Rectal smooth muscle tissue (tissue), 1 donor: ENCODE data around the gene B4GALT1.

Experiments
- H3K27ac ChIP-seq: one replicate; pipeline ENCODE4 v1.7.0; 2013; ENCODE audit warnings: low read depth, low read length, inconsistent platforms
- H3K27me3 ChIP-seq: one replicate; pipeline ENCODE4 v1.7.0; 2013; ENCODE audit warnings: low read length; ENCODE audit not compliant: control insufficient read depth, insufficient read depth
- H3K36me3 ChIP-seq: one replicate; pipeline ENCODE4 v1.7.0; 2013; ENCODE audit warnings: low read length; ENCODE audit not compliant: control insufficient read depth, insufficient read depth
- H3K4me1 ChIP-seq: one replicate; pipeline ENCODE4 v1.7.0; 2013; ENCODE audit warnings: low read length; ENCODE audit not compliant: control insufficient read depth, insufficient read depth
- H3K4me3 ChIP-seq: one replicate; pipeline ENCODE4 v1.7.0; 2013; ENCODE audit warnings: low read length
- H3K9ac ChIP-seq: one replicate; pipeline ENCODE4 v1.7.0; 2013; ENCODE audit warnings: low read length

The B4GALT1 gene

DNA sequence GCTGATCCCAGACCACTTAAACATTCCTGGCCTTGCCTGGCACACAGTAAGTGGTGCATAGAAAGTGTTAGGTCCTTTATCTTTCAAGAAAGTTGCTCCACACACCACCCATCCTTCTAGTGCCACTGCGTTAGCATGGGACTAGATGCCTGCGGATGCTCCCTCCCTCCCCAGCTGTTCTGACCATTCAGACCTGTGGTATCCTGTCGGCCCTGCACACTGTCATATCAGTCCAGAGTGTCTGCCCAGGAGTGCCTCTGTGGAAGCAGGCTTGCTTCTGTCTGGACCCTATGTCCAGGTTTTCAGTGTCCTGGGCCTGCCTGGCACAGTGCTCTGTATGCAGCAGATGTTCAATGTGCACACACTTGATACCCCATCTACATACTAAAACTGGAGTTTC, 52.4 kb downstream of the B4GALT1 start:
- Histone ChIP-seq H3K4me1 (no peaks in the 10 kb centered on the region), H3K4me3 (no peak overlapping the region), H3K27ac (no peak overlapping the region), H3K9ac (no peak overlapping the region), H3K36me3 (peaks cover 13% of the 10 kb centered on the region), H3K27me3 (no peaks in the 10 kb centered on the region)

DNA sequence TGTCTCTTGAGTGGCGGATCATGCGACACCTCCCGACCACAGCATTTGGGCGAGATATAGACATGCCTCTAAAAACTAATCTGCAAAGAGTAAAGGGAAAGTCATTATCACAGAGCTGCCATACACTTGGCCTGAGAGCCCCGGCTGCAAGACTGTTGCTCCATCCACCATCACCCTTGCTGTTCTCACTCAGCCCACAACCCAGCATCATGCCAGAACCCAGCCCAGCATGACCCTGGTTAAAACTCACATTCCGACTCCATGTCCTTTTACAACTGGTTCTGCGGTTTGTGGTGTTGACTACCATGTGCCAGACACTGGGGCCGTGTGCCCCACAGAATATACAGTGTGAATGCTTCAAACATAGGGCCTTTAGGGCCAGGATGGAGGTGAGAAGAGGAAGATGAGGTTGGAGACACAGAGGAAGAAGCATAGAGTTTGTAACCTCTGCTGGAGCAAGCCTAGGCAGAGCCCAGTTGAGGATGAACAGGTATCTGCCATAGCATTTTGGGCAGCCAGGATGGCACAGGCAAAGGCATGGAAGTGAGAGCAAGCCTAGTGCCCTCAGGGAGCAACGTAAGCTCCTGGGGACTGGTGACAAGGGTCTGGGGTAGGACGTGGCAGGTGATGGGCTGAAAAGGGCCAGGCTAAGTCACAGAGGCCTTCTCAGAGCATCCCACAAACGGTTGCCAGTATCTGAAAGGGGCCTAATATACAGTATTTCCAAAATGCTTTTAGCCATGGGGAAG, 53.2 kb downstream of the B4GALT1 start:
- Histone ChIP-seq H3K9ac (no peak overlapping the region), H3K27me3 (no peaks in the 10 kb centered on the region), H3K4me3 (no peak overlapping the region), H3K4me1 (no peaks in the 10 kb centered on the region), H3K36me3 (peaks cover 9% of the 10 kb centered on the region), H3K27ac (no peak overlapping the region)

DNA sequence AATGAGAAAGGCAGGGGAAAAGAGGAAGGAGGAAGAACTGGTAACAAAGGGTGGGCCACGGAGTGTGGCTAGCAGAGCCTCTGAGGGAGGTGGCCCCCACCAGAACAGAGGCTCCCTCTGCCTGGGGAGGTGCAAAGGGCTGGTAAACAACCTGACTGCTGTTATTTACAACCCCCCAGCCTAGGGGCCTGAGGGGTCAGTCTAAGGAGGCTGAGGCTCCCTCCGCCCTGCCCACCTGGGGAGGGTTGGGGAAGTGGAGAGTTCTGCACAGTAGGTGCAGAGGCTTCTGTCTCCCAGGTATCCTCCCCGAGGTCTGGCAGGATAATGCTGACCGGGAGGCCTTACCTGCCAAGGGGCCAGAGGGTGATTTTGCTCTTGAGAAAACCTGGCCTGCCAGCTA, 55.0 kb downstream of the B4GALT1 start:
- Histone ChIP-seq H3K36me3 (peaks cover 9% of the 10 kb centered on the region), H3K9ac (no peak overlapping the region), H3K4me1 (peaks cover 2% of the 10 kb centered on the region), H3K4me3 (no peak overlapping the region), H3K27ac (no peak overlapping the region), H3K27me3 (no peaks in the 10 kb centered on the region)

DNA sequence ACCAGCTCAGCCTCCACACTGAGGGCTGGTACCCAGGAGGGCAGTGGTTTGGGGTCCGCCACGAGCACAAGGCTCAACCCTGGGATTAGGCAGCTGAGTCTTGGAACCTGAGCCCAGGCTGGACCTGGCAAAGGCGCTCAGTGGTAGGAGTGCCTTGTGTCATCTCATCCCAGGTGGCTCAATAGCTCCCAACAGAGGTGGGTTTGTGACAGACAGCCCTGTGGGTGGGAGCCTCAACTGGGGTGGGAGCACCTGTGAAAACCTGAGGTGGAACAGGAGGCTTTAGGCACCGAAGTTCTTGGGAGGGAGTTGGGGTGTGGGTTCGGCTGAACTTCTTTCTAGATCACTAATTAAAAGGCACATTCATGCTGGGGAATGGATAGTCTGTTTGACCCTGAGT, 55.5 kb downstream of the B4GALT1 start:
- Histone ChIP-seq H3K4me1 (peaks cover 5% of the 10 kb centered on the region), H3K4me3 (no peak overlapping the region), H3K36me3 (peaks cover 9% of the 10 kb centered on the region), H3K27me3 (no peaks in the 10 kb centered on the region), H3K27ac (no peak overlapping the region), H3K9ac (no peak overlapping the region)

DNA sequence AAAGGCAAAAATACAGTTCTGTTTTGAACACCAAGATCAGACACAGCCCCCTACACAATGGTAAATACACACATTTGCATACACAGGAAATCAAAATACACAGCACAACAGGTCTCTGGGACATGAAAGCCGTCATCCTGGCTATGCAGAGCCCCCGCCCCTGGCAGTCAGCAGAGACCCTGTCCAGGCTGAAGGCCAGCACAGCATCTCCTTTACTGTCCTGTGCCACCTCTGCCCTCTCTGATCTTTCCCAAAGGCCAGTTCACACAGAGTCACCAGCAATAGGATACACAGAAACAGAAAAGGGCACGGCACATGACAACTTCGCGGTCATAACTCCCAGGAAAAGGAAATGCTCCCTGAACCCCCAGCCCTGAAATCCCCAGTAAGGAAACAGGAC, 56.5 kb downstream of the B4GALT1 start:
- no peak overlapping the region for H3K4me3 ChIP-seq
- peaks cover 9% of the 10 kb centered on the region for H3K36me3 ChIP-seq
- H3K9ac ChIP-seq, result no peak overlapping the region
- H3K27me3 ChIP-seq, result no peaks in the 10 kb centered on the region
- peaks cover 5% of the 10 kb centered on the region for H3K4me1 ChIP-seq
- H3K27ac ChIP-seq, result no peak overlapping the region

DNA sequence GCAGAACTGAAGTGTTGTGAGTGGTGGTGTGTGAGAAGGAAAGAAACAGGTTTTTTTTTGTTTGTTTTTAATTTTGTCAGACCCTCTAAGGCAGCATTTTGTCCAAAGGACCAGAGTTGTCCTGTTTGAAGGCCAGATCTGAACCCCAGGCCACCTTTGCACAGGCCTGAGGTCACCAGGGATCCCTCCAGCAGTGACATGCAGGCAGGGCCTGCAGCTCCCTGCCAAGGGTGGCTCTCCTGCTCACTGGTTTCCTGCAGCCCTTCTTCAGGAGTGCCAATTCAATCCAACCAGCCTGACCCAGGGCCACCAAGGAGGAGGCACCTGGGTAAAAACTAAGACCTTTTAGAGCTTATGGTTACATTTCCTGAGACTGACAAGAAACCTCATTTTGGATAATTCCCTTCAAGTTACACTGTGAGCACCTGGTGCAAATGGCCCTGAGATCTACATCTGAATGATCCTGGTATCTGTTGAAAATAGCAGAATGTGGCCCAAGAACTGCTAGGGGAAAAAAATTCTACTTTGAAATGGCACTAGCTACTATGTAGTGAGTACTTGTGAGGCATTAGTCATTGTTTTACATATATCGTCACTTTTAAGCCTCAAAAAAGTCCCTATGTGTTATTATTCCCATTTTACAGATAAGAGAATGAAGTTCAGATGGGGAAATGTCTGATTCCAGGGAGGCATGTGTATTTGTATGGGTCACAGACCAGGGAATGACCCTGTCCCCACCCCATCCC, 57.1 kb downstream of the B4GALT1 start:
- Histone ChIP-seq H3K4me1 (peaks cover 5% of the 10 kb centered on the region), H3K27ac (no peak overlapping the region), H3K4me3 (no peak overlapping the region), H3K9ac (no peak overlapping the region), H3K27me3 (no peaks in the 10 kb centered on the region), H3K36me3 (peaks cover 9% of the 10 kb centered on the region)

DNA sequence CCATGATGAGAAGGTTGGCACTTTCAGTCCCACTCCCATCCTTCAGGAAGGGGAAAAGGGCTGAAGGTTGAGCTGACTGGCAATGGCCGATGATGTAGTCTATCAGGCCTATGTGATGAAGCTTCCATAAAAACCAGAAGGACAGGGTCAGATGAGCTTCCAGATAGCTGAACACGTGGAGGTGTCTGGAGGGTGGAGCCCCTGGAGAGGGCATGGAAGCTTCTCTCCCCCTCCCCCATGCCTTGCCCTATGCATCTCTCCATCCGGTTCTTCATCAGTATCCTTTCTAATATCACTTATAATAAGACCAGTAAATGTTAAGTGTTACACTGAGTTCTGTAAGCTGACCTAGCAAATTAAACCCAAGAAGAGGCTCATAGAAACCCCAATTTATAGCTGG, 58.0 kb downstream of the B4GALT1 start:
- no peak overlapping the region for H3K27ac ChIP-seq
- no peaks in the 10 kb centered on the region for H3K27me3 ChIP-seq

DNA sequence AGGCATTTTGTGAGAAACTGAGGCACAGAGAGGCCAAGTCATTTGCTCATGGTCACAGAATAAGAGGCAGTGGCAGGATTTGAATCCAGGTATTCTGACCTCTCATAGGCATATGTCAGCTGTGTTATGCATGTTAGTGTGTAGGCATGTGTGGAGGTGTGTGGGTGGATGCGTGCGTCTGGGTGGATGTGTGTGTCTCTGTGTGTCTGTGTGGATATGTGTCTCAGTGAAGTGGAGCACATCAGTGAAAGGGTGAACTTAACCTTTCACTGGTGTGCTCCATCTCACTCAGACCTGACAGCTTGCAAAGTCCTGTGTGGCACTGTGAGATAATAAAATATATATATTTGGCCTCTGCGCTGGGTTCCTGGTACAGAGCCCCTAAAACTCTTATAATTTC, 58.7 kb downstream of the B4GALT1 start:
- Histone ChIP-seq H3K36me3 (no peaks in the 10 kb centered on the region), H3K4me1 (peaks cover 5% of the 10 kb centered on the region), H3K27me3 (no peaks in the 10 kb centered on the region), H3K9ac (no peak overlapping the region), H3K4me3 (no peak overlapping the region), H3K27ac (no peak overlapping the region)

More for the DNA sequence above, 58.0 kb downstream of the B4GALT1 start:
- peaks cover 5% of the 10 kb centered on the region for H3K4me1 ChIP-seq
- peaks cover 5% of the 10 kb centered on the region for H3K36me3 ChIP-seq
- no peak overlapping the region for H3K4me3 ChIP-seq
- no peak overlapping the region for H3K9ac ChIP-seq

DNA sequence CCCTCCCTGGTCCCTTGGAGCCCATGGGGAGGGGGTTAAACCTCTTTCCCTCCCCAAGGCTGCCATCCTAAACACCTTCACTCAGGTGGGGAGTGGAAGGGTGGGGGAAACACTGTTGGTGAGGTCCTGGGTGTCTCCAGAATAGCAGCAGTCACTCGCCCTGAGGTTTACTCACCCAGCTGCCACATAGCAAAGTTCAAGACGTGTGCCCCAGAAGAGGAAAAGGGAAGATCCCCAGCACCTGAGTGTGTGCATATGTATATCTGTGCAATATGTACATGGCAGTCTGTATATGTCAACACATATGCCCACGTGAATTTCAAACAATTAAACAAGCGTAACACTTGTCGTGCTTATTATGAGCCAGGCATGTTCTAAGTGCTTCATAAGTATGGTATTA, 59.4 kb downstream of the B4GALT1 start:
- Histone ChIP-seq H3K36me3 (no peaks in the 10 kb centered on the region), H3K4me3 (no peak overlapping the region), H3K9ac (no peak overlapping the region), H3K27ac (no peak overlapping the region), H3K4me1 (peaks cover 5% of the 10 kb centered on the region), H3K27me3 (no peaks in the 10 kb centered on the region)

DNA sequence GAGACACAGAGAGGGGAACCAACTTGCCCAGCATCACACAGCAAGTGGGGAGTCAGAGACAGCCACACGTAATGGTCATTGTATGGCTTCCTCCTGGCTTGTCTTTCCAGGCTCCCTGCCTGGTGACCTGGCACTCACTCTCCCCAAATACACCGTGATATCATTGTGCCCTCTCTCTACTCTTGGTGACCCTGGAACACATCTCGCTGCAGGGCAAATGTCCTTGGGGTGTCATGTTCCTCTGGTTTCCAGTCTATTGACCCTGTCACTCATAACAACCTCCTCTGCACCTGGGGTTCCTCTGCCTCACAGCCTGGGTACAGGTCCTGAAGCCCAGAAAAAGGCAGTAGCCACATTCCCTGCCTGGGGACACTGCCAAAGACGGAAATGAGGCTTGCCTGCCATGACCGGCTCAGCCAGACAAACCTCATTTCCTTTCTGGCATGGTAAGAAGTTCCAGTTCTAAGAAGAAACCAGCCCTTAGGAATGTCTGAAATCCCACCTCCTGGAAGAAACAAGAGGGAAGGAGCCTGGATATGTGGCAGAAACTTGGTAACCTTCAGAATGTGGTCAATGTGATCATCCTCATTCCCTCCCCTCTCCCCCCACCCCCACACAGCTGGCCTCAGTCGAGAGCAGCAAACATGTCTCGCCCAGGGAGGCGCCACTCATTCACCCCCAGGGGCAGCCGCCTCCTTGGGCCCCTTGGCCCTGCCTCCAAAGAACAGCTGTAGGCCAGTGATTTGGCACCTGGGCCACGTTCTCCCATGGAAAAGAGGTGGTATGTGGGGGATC, 60.1 kb downstream of the B4GALT1 start:
- Histone ChIP-seq H3K27ac (no peak overlapping the region), H3K4me3 (no peak overlapping the region), H3K27me3 (no peaks in the 10 kb centered on the region), H3K36me3 (no peaks in the 10 kb centered on the region), H3K9ac (no peak overlapping the region), H3K4me1 (peaks cover 5% of the 10 kb centered on the region)

DNA sequence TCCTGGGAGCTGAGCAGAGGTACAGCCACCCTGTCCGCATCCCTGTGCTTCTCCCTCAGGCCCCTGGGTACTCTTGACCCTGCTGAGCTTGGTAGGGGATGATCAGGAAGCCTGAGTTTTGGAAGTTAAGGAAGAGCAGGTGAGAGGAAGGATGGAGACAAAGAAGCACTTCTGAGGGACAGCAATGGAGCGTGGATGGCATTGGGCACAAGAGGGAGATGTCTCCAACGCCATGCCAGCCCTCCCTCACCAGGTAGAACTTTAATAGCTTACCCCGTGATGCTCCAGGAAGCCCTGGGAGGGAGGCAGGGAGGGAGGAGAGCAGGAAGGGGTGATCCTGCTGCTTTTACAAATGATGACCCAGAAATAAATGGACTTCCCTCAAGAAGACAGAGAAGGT, 60.8 kb downstream of the B4GALT1 start:
- no peaks in the 10 kb centered on the region for H3K36me3 ChIP-seq
- H3K4me1 ChIP-seq, result peaks cover 5% of the 10 kb centered on the region
- H3K9ac ChIP-seq, result no peak overlapping the region
- no peak overlapping the region for H3K4me3 ChIP-seq
- H3K27ac ChIP-seq, result no peak overlapping the region
- H3K27me3 ChIP-seq, result no peaks in the 10 kb centered on the region

DNA sequence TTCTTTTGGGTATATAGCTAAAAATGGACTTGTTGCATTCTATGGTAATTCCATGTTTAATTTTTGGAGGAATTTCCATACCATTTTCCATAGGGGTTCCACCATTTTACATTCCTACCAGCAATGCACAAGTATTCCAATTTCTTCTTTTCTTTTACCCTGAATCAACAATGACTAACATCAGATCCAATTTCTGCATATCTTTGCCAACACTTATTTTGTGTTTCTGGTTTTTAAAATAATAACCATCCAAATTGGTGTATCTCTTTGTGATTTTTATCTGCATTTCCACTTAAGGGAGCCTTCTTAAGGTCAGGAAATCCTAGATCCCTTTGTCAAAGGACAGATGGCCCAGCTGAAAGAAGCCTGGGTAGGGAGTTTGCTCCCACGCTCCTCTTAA, 61.2 kb downstream of the B4GALT1 start:
- peaks cover 5% of the 10 kb centered on the region for H3K4me1 ChIP-seq
- no peak overlapping the region for H3K27ac ChIP-seq
- no peaks in the 10 kb centered on the region for H3K36me3 ChIP-seq
- no peak overlapping the region for H3K9ac ChIP-seq
- H3K27me3 ChIP-seq, result no peaks in the 10 kb centered on the region
- no peak overlapping the region for H3K4me3 ChIP-seq
